ENCODE data around the gene LRRC14B.

Gene LRRC14B

DNA sequence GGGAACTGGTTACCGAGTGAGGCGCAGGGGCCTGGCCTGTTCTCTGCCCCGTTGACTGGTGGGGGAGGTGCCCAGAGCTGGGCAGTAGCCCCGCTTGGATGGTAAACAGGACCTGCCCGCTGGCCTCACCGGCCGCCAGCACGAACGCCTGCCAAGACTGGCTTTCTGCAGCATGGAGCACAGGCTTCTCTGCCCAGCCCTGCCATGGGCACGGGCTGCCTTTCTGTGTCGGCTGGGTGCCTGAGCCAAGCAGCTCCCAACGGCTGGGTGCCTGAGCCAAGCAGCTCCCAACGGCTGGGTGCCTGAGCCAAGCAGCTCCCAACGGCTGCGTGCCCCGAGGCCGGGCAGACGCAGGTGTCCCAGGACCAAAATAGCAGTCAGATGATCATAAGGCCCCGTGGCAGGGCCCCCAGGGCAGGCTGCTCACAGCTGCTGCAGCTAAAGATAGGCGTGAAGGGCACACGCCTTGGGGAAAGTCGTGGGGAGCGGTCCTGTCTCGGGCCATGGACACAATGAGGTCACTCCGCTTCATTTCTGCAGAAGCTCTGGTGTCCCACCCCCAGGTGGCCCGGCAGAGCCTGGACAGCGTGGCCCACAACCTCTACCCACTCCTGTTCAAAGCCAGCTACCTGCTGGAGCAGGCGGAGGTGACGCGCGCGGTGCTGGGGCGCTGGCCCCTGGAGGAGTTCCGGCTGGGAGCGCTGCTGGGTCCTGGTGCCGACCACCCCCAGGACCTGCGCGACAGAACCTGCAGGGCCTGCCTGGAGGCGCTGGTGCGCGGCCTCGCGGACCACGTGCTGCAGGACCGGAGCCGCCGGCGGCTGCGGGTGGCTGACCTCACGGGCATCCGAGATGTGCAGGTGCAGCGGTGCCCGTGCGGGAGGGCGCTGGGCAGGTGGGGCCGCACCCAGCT lies at the start of gene LRRC14B:
LRRC14B (plus strand) TSS at position 460 of the 913 bp plus-strand sequence; CDS start at position 504, 44 bp downstream.
- DNase-seq (ENCODE audit: low read depth), result no peak

DNA sequence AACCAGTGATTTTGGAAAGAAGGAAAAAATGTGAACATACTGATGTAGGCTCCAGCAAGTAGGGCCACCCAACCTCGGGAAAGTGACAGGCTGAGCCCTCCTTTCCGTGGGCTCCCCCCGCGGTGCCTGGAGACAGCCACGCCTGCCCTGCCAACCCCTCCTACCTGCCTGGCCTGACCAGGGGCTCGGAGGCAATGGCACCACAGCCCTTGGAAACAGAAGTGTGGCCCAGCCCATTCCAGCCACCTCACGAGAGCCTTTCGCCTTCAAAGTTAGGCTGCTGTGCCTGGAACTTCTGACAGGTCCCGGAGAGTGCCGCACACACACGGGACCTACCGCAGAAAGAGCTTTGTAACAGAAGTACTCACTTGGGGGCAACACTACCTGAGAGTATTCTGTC lies 49.5 kb upstream of the LRRC14B start:
- DNase-seq (ENCODE audit: low read depth), result no peak

DNA sequence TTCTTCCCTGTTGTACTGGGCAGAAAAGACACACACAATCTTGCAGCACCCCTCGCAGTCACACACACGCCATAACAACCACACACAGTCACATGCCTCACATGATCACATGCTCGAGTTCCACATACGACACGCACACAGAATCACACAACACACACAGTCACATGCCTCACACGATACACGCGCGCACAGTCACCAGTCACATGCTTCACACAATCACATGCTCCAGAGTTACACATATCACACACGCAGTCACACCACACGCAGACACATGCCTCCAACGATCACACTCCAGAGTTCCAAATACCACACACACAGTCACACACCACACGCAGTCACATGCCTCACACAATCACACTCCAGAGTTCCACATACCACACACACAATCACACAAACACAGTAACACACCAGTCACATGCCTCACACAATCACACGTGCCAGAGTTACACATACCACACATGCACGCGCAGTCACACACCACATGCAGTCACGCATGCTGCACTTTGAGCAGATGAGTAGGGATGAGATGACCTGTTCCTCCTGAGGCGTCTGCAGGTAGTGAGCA lies 49.0 kb upstream of the LRRC14B start:
- DNase-seq (ENCODE audit: low read depth), result no peak

DNA sequence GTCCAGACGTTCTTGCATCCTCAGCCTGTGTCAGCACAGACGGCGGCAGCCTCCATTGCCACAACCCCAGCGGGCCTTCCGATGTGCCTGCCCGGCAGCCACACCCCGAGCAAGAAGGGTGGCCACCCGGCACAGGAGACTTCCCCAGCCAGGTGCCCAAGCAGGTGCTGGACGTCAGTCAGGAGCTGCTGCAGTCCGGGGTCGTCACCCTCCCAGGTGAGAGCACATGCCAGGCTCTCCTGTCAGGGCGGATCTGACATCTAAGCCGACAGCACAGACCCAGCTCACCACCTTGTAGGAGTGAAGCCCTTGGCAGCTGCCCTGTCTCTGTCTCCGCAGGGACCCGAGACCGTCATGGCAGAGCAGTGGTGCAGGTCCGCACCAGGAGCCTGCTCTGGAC lies 48.3 kb upstream of the LRRC14B start:
- DNase-seq (ENCODE audit: low read depth), result no peak

DNA sequence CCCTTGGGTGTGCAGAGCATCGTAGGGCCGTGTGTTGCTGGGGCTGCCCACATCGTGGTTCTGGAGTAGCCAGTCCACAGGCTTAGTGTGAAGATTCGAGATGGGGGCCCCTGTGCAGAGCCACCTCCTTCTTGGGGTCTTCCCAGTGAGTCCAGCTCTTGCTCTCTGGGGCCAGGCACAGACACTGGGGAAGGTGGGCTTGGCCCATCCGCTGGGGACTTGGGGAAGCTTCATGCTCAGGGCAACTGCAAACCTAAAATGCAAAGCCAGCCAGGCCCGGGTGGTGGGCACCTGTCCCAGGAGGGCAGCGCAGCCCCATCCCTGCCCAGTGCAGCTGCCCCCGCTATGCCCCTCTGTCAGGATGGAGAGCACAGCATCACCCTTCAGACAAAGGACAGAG lies 46.4 kb upstream of the LRRC14B start:
- no peak for DNase-seq (ENCODE audit: low read depth)

DNA sequence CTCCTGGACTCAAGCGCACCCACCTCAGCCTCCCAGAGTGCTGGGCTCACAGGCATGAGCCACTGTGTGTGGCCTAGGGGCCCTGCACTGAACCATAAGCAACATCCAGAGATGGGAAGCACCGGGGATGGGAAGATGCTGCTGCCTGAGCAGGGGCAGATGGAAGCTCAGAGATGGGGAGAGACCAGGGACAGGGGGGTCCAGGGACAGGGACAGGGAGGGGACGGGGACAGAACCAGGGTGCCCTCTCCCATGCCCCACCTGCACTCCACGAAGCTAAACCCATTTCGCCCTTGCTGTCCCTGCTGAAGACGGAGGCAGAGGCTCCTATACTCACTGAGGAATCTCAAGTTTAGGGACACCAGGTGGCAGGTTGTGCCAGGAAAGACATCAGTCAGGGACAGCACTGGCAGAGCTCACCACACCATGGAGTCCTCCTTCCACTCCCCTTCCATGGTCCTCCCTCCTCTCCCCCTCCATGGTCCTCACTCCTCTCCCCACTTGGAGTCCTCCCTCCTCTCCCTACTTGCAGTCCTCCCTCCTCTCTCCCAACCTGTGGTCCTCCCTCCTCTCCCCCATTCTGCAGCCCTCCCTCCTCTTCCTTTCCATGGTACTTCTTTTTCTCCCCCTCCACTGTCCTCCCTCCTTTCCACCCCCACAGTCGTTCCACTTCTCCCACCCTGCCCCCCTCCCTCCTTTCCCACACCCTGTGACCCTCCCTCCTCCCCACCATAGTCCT lies 45.5 kb upstream of the LRRC14B start:
- no peak for DNase-seq (ENCODE audit: low read depth)

DNA sequence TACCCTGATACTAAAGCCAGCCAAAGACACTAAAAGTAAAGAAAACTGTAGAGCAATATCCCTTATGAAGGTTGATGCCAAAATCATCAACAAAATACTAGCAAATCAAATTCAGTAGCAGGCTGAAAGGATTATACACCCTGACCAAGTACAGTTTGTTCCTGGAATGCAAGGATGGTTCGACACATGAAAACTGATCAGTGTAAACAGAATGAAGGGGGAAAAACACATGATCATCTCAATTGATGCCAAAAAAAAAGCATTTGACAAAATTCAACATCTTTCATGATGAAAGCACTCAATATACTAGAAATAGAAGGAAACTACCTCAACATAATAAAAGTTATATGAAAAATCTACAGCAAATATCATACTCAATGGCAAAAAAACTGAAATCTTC lies 43.5 kb upstream of the LRRC14B start:
- DNase-seq (ENCODE audit: low read depth), result no peak

DNA sequence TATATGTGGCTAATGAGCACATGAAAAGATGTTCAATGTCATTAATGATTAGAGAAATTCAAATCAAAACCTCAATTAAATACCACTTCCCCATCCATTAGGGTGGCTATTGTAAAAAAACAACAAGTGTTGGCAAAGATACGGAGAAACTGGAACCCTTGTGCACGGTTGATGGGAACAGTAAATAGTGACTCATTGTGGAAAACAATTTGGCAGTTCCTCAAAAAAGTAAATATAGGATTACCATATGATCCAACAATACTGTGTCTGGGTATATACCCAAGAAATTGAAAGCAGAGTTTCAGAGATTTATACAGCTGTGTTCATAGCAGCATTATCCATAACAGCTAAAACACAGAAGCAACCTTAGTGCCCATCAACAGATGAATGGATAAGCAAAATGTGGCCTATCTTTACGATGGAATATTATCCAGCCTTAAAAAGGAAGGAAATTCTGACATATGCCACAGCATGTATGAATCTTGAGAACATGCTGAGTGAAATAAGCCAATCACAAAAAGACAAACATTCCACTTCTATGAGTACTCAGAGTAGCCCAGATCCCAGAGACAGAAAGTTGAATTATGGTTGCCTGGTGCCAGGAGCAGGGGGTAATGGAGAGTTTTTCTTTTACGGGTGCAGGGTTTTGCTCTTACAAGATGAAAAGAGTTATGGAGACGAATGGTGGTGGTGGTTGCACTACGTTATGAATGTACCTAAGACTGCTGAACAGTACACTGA lies 41.4 kb upstream of the LRRC14B start:
- no peak for DNase-seq (ENCODE audit: low read depth)

DNA sequence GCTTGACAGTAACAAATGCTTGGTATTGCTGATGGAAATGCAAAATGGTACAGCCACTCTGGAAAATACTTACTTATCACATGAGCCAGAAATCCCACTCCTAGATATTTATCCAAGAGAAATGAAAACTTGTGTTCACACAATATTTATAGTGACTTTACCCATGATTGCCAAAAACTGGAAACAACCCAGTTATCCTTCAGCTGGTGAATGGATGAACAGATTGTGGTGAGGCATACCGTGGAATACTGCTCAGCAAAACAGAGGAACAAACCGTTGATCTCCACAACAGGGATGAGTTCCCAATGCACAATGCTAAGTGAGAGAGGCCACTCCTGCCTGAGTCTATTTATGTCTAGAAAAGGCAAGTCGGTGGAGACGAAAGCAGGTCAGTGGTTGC lies 40.5 kb upstream of the LRRC14B start:
- no peak for DNase-seq (ENCODE audit: low read depth)

DNA sequence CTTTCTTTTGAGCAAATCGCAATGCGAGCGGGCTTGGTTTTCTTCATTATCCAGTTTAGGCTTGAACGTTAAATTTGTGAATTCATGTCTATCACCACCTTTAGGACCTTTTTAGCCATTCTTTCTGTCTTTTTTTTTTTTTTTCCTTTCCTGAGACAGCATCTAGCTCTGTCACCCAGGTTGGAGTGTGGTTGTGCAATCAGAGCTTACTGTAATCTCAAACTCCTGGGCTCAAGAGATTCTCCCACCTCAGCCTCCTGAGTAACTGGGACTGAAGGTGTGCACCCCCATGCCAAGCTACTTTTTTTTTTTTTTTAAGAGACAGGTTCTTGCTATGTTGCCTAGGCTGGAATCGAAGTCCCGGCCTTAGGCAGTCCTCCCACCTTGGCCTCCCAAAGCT lies 39.2 kb upstream of the LRRC14B start:
- DNase-seq (ENCODE audit: low read depth), result no peak

DNA sequence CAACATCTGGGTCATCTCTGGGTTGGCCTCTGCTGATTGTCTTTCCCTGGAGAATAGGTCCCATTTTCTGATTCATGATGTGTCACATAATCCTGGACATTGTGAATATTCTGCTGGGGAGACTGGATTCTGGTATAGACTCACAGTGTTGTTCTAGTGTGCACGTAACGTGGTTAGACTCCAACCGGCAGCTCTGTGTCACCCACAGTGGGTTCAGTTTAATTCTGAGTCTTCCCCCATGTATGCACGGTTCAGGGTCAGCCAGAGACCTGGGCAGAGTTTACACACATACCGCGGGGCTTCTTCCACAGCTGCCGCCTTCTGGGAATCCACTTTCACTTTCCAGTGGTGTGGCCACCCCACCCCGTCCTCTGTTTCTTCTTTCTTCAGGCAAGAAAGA lies 38.0 kb upstream of the LRRC14B start:
- DNase-seq (ENCODE audit: low read depth), result no peak

DNA sequence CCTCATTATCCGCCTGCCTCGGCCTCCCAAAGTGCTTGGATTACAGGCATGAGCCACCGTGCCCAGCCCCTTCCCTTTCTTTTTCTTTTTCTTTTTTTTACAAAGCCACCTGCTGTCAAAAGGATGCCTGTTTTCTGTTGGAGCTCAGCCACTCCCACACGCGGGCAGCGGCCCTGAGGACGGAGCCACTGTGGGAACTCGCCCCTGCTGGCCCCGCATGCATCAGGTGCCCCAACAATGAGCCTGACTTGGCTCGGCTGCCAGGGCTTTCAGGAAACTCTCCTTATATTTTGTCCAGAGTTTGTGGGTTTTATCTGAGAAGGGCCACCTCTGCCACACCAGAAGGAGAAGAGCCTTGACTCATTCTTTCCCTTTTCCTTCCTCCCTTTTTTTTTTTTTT lies 37.1 kb upstream of the LRRC14B start:
- no peak for DNase-seq (ENCODE audit: low read depth)

DNA sequence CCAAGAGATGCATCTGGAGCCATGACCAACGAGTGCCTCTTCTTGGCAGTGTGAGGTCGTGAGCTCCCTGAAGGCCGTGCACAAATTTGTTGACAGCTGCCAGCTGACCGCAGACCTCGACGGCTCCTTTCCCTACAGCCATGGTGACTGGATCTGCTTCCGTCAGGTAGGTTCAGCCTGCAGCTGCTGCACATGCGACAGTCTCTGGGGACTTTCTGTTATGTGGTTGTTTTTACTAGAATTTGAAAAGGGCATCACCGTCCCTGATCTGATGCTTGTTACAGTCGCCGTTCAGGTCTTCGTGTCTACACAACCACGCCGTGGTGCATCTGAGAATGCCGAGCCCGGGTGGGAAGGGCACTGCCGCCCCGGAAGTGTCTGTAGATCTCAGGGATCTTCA lies 36.5 kb upstream of the LRRC14B start:
- no peak for DNase-seq (ENCODE audit: low read depth)

DNA sequence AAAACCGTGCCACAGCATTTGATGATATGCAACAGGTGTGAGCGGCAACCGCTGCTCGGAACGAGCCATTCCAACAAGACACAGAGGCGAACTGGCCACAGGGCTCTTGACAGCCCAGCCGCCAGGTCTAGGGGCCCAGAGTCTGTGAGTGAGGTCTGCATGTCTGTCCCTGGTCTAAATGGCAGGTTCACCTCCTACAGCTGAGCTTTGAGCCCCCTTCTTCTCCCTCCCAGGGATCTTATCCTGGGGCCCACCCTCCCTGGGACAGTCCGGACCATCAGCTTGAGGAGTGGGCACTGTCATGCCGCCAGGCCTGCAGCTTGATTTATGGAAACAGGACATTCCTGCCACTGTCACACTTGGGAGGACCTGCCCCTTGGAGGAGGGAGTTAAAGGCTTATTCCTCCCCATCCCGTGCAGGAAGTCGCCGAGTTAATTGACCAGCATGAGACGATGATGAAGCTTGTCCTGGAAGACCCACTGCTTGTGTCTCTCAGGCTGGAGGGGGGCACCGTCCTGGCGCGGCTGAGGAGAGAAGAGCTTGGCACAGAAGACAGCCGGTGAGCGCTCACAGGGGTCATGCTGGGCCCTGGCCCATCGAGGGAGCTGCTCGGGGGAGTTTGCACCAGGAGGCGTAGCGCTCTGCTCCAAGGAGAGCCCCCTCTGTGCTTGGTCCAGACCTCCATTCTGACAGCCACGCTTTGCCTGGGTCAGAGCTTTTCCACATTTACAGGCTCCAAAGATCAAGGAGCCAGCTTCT lies 35.5 kb upstream of the LRRC14B start:
- no peak for DNase-seq (ENCODE audit: low read depth)

DNA sequence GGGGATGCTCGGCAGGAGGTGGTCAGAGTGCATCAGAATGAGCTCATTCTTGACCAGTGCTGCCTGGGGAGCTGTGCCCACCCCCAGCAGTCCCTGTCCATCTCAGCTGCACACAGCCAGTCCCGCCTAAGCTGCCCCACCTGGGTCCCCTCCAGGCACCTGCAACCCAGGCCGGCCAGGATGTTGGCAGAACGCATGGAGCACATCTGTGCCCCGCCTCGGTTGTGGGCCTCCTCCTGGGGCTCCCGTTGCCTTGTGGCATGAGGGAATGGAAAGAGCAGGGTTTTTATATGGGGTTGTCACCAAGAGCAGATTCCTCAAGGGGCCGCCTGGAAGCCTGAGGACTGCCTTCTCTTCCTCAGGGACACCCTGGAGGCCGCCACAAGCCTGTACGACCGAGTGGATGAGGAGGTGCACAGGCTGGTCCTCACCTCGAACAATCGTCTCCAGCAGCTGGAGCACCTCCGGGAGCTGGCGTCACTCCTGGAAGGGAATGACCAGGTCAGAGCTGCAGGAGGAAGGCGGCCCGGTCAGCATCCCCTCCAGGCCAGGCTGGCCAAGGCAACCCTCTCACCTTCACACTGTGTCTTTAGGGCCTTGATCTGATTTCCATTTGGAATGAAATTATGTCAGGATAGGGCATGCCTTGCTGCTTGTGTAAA lies 34.8 kb upstream of the LRRC14B start:
- no peak for DNase-seq (ENCODE audit: low read depth)

DNA sequence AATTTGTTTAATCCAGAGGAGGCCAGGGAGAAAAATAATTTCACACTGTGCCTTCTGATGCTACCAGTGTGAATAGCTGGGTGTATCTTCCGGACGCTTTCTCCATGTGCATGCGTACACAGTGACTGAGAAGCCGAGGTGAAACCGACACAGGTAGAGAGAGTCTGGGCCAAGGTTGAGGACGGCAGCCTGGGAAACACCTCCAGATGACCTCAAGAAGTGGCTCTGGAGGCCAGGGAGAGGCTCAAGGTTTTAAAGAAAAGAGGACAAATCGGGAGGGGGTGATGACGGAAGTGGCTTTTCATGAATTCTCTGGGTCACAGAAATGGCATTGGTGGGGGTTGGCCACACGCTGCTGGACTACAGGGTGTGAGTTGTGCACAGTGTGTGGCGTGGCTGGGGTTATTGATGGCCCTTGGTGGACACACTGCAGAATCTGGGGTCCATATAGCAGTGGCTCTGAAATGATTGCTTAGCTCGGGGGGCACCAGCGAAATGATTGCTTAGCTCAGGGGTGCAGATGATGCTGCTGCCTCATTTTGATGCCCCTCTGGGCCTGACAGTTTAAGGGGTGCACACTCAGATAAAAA lies 34.1 kb upstream of the LRRC14B start:
- no peak for DNase-seq (ENCODE audit: low read depth)

DNA sequence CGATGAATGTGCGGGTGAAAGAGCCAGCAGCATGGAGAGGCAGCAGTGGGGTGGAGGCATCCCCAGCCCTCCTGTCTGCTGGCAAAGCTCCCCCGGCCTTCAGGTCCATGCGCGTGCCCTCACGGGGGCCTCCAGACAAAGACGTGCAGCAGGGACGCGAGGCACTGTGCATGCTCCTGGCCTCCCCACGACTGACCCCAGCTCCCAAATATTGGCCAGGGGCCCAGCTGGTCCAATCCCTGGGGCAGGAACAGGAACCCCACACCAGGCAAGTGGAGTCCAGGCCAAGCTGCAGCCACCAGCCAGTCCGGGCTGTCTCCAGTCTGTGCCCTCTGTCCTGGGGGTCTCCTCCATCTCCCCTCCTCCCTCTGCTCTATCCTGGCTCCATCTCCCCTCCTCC lies 33.5 kb upstream of the LRRC14B start:
- DNase-seq (ENCODE audit: low read depth), result no peak

DNA sequence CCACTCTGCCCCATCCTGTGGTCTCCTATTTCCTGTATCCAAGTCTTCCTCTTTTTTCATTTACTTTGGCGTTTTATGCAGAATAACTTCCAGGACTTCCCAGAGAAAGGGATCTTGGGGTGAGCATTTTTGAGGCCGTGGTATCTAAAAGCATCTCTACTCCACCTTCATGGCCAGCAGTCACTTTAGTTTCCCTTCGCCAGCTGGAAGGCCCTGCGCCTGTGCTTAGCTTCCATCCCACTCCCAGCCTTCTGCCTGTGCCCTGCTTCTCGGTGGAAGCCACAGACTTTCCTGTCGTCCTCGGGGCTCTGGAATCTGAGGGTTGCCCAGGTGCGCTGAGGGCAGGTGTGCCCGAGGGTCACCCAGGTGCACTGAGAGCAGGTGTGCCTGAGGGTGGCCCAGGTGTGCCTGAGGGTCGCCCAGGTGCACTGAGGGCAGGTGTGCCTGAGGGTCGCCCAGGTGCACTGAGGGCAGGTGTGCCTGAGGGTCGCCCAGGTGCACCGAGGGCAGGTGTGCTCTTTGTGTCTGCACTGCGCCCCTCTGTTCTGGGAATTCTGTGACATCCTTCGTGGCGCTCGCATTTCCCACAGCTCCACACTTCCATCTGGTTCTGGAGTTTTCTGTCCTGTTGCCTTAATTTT lies 32.4 kb upstream of the LRRC14B start:
- DNase-seq (ENCODE audit: low read depth), result no peak

DNA sequence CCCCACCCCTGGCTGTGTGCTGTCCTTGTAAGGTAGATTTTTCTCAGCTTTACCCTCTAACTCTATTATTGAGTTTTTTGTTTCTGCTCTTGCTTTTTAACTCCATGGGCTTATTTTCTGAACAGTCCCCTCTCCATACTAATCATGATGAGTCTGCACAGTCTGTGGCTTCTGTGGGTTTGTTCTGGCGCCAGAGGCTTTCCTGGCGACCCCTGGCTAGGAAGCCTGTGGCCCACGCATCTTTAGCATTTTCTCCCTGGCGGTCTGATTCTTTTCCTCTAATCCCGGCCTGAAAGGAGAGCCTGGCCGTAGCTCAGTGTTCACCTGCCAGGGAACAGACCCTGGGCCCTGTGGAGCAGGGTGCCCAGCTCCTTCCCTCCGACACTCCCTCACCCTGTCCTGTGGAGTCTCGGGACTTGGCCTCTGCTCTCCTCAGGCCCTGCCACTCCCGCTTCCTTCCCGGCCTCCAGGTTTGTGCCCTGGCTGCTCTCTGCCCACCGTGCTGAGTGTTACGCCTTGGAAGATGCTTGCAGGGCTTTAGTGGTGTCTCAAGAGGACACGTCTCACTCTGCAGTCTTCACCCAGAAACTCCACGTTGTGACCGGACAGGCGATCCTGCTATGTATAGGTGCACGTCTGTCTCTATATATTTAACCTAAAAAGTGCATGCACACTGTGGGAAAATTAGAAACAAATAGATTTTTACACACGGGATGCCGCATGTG lies 31.7 kb upstream of the LRRC14B start:
- no peak for DNase-seq (ENCODE audit: low read depth)

DNA sequence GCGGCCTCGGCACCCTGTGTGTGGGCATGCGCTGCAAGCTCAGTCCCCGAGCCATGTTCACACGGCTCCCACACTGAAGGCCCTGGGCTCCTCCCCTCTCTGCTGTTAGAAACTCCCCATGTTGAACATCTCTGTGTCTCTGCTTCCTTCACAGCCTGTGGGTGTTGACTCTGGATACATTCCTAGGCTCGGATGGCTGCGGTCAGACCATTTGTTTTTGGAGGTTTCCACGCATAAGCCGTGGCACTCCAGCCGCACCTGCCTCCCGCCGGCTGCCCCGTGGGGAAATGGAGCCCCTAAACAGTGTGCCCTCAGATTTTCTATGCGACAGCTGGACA lies 31.2 kb upstream of the LRRC14B start:
- no peak for DNase-seq (ENCODE audit: low read depth)
